Naive B cell (primary cell): ENCODE measurements around the gene HMCES. TPM values are rescaled to one million over a fixed set of nuclear protein-coding genes. Genes with fewer than 3 reads are reported as not detected.

ENCODE experiments used
- ATAC-seq, 2 donors: fragments of 150-1000 bp; cut with Tn5 transposase; 2 replicates each; pipeline ENCODE4 v1.10.0; 2021; ENCODE audit warnings: low read depth in 2 of 2, mild to moderate bottlenecking in 2 of 2, moderate library complexity in 2 of 2
- DNase-seq: peaks from one replicate; pipeline ENCODE4 v3.0.0; 2022
- H3K27ac Mint-ChIP-seq, 6 donors: one replicate each; pipeline ENCODE4 v1.8.0; 2020 to 2022; ENCODE audit warnings: mild to moderate bottlenecking in 6 of 6, mixed read lengths in 6 of 6, moderate library complexity in 5 of 6, inconsistent platforms in 2 of 6
- H3K27me3 Mint-ChIP-seq, 3 donors: one replicate each; pipeline ENCODE4 v1.8.0; 2021 to 2022; ENCODE audit warnings: mixed read lengths in 3 of 3, mild to moderate bottlenecking in 1 of 3
- H3K36me3 Mint-ChIP-seq, 2 donors: one replicate each; pipeline ENCODE4 v1.8.0; 2020 to 2022; ENCODE audit warnings: mixed read lengths in 2 of 2, inconsistent platforms in 1 of 2, mild to moderate bottlenecking in 1 of 2
- H3K4me1 Mint-ChIP-seq, 3 donors: one replicate each; pipeline ENCODE4 v1.8.0; 2020 to 2022; ENCODE audit warnings: mixed read lengths in 3 of 3, inconsistent platforms in 1 of 3, mild to moderate bottlenecking in 1 of 3, moderate library complexity in 1 of 3
- H3K4me3 Mint-ChIP-seq, 8 donors: one replicate each; pipeline ENCODE4 v1.8.0; 2020 to 2022; ENCODE audit warnings: mild to moderate bottlenecking in 8 of 8, mixed read lengths in 8 of 8, moderate library complexity in 8 of 8, inconsistent platforms in 2 of 8
- H3K9me3 Mint-ChIP-seq, 7 donors: one replicate each; pipeline ENCODE4 v1.8.0; 2020 to 2022; ENCODE audit warnings: mixed read lengths in 7 of 7, mild to moderate bottlenecking in 5 of 7, inconsistent platforms in 2 of 7, moderate library complexity in 1 of 7
- polyA plus RNA-seq, 6 donors: library from polyadenylated mRNA; unstranded; fragments of 300-500 nt; fragmentation: Illumina TruSeq; gene quantifications; one replicate each; pipeline ENCODE4 v1.2.3, GENCODE V29; 2021; ENCODE audit warnings: low read depth in 6 of 6

Gene HMCES
- polyA plus RNA-seq, 6 donors from 2014 or later: 128 to 265 (median 146) TPM

DNA sequence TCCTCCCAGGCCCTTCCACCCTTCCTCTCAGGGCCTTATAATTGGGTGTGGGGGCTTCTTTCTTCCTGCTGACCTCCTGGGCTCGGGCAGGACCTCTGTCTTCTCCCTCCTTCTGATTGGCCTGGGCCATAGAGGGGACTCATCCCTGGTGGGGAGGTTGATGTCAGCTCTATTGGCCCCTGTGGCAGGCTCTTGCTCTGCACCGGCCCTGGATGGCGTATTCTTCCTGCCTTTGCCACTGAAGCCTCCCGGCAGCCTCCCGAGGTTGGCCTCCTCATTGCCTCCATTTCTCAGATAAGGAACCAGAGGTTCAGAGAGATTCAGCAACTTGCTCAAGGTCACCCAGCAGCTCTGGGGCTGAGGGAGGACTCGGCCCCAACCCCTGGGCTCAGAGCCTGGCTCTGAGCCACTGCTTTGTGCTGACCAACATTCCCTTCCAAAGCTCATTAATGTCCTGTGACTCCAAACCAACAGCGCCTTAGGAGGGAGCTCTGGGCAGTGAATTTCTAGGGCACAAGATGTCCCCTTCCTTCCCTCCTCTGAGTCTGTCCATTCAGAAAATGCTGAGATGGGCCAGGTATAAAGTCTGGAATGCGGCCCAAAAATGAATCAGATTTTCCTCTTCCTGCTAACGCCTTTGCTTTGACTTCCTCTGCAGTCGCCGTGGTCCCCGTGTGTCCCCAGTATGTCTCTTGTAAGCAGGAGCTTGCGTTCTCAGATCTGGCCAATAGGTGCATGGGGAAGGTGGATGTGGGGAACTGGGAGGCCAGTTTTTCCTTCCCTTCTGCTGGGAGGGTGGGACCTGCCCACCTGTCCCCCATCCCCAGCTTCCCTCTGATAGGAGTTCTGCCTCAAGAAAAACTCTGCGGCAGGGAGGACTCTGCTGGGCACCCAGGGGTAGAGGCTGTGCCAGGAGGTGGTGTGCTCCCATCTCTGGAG, 74.2 kb downstream of the HMCES start:
- no peak for ATAC-seq
- no peaks in the 10 kb centered on the region for H3K4me1 Mint-ChIP-seq
- no peak for DNase-seq
- peaks cover 0 to 14% (median 8%) of the 10 kb centered on the region in 3 donors for H3K27me3 Mint-ChIP-seq
- no peak overlapping the region for H3K4me3 Mint-ChIP-seq
- no peak overlapping the region for H3K27ac Mint-ChIP-seq
- H3K9me3 Mint-ChIP-seq: peaks cover 0 to 3% (median 0%) of the 10 kb centered on the region in 7 donors
- H3K36me3 Mint-ChIP-seq: no peaks in the 10 kb centered on the region

DNA sequence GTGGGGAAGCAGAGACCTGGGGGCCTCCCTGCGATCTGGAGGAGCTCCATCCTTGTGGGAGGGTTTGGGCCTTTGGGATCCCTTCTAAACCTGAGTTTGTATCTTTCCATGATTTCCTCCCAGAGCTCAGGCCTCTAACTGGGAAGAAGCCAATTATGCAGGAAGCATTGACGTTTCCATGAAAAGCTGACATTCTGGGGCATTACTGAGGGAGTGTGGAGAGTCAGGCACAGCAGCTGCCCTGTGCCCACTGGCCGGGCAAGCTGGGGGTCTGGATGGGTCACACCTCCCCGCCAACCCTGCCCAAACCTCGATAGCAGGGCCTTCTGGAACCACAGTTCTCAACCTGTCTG, 74.9 kb downstream of the HMCES start:
- Mint-ChIP-seq H3K4me3 (peak overlapping the region in 1 of 8 donors; percentile 15), H3K9me3 (peaks cover 0 to 2% (median 0%) of the 10 kb centered on the region in 7 donors), H3K27me3 (peaks cover 0 to 14% (median 8%) of the 10 kb centered on the region in 3 donors), H3K36me3 (no peaks in the 10 kb centered on the region), H3K4me1 (no peaks in the 10 kb centered on the region), H3K27ac (no peak overlapping the region)
- no peak for DNase-seq
- no peak for ATAC-seq

Other genes starting within 250 kb of the HMCES start
- gene GP9, start 218.1 kb upstream of the HMCES start, polyA plus RNA-seq: 1 to 10 TPM in 5 of 6 donors, under 1 TPM in 1; 0.99 to 6.8 (median 4.1) TPM
- 10 to 100 TPM in 2 of 6 donors, 1 to 10 TPM in 4; 4.0 to 10.7 (median 7.0) TPM for gene RAB43, start 157.1 kb upstream of the HMCES start, polyA plus RNA-seq
- gene ISY1, start 117.8 kb upstream of the HMCES start, polyA plus RNA-seq: 10 to 100 TPM; 74.5 to 95.8 (median 88.9) TPM
- gene CNBP, start 95.0 kb upstream of the HMCES start, polyA plus RNA-seq: 1,000 to 10,000 TPM in 3 of 6 donors, 100 to 1,000 TPM in 3; 838 to 1,460 (median 963) TPM
- gene COPG1, start 29.3 kb upstream of the HMCES start, polyA plus RNA-seq: 10 to 100 TPM; 48.6 to 95.6 (median 60.9) TPM
- gene EFCAB12, start 149.8 kb downstream of the HMCES start, polyA plus RNA-seq: under 1 TPM in 2 of 6 donors, not detected in 4; 0.12 to 0.36 TPM
- gene MBD4, start 161.1 kb downstream of the HMCES start, polyA plus RNA-seq: 100 to 1,000 TPM in 5 of 6 donors, 10 to 100 TPM in 1; 98.2 to 187 (median 127) TPM
- gene IFT122, start 161.4 kb downstream of the HMCES start, polyA plus RNA-seq: 1 to 10 TPM in 5 of 6 donors, not detected in 1; 4.4 to 9.7 (median 5.1) TPM
- not detected for gene RHO, start 249.8 kb downstream of the HMCES start, polyA plus RNA-seq